Mesenteric fat pad (tissue), 1 donor: ENCODE results near the gene ATG4C. TPM values are rescaled to one million over a fixed set of nuclear protein-coding genes. Genes with fewer than 3 reads are reported as not detected.

Experiments
- DNase-seq: peaks from one replicate; pipeline ENCODE4 v3.0.0-alpha.2; 2020; ENCODE audit warnings: low spot score
- total RNA-seq: library from RNA; stranded (reverse); fragmentation: NEBNext Ultra II Directional; extraction: Animal tissue kit (Norgen Biotek cat#: 25700); gene quantifications from one replicate; pipeline ENCODE4 v1.2.1, GENCODE V29; 2021
- donor health status: DM: yes; HTN: yes; CAD: no.

ATG4C gene
- total RNA-seq, 1 donor from 2014 or later: 12.3 TPM

- DNase-seq: no peak
These were observed 120.3 kb downstream of the ATG4C start for GRCh38 chr1:62903982-62904855.

DNA sequence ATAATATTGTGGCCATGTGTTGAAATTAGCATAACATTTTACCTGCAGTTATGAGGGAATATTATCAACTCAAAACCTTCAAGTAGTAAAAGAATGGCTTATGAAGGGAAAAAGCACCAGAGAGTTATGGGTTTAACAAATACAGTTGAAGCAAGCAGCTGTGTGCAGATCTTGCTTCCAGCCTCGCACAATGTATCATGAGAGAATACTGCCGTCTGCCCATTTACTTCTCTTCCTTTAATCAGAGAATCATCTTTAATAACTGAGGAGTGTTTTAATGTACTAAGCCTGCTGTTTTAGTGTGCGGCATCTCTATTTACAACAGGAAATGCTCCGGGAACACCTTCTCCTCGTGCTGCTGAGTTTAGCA is 120.9 kb downstream of the ATG4C start:
- no peak for DNase-seq

GRCh38 chr1:62905309-62905708 is 121.4 kb downstream of the ATG4C start:
- DNase-seq: no peak

- no peak for DNase-seq
These were observed 121.9 kb downstream of the ATG4C start for GRCh38 chr1:62905872-62906271.

DNA sequence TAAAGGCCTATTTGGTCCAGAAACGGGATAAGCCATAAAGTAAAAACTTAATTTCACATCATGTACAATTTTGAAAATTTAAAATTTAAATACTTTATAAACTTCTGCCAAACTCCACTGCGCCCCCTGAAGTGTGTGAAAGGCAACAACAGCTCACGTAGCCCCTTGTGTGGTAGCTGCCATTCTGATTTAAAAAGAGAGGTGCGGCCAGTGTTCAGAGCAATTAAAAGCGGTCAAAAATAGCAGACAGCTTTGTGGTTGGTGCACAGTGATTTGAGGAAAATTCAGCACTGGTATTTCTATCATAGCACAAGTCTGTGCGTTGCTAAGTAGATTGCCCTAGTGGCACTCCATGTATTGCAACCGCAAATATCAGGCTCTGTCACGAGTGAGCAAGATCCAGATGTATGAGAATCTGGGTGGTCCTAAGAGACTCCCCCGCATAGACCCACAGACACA is 122.5 kb downstream of the ATG4C start:
- no peak for DNase-seq

- no peak for DNase-seq
These were observed 124.3 kb downstream of the ATG4C start for GRCh38 chr1:62908168-62908695.

- no peak for DNase-seq
These were observed 128.2 kb downstream of the ATG4C start for GRCh38 chr1:62912028-62912638.

Other genes starting within 250 kb of the ATG4C start
- gene ANGPTL3, start 186.6 kb upstream of the ATG4C start, total RNA-seq: not detected
- gene DOCK7, start 95.7 kb upstream of the ATG4C start, total RNA-seq: 47.1 TPM